Measurements from ENCODE around the gene E2F8. TPM values are rescaled to one million over a fixed set of nuclear protein-coding genes. Genes with fewer than 3 reads are reported as not detected.

The E2F8 gene
- polyA plus RNA-seq, 1 of the 3 experiments (the other 2 are of a cell fraction) = 2.7 TPM

- 69% methylated on average over 4 of the region's 4 CpGs for WGBS (ENCODE audit: low lambda C conversion rate)
- peaks cover 0 to 6% of the 10 kb centered on the region in 2 experiments; a peak in 1 of 4 replicates for H3K4me1 ChIP-seq (ENCODE audit: control insufficient read depth in 1 of 2, insufficient read depth in 2 of 2, low read depth in 1 of 2, low read length in 1 of 2)
- no peaks in the 10 kb centered on the region for H3K36me3 ChIP-seq (replicated peaks in 1 of 2; ENCODE audit: control insufficient read depth in 1 of 2, insufficient read depth in 2 of 2, low read length in 1 of 2)
- H3K27ac ChIP-seq (ENCODE audit: low read depth in 2 of 2, low read length in 1 of 2) = no peak overlapping the region
- no peak overlapping the region for H2AFZ ChIP-seq (ENCODE audit: low read depth)
- no peak overlapping the region for H3K4me3 ChIP-seq (ENCODE audit: low read depth in 2 of 2, low read length in 1 of 2)
- no peak overlapping the region for H3K4me2 ChIP-seq
- DNase-seq = no peak
- H3K9me2 ChIP-seq = no peaks in the 10 kb centered on the region
- no peaks in the 10 kb centered on the region for H3K27me3 ChIP-seq (ENCODE audit: insufficient read depth)
- H4K20me1 ChIP-seq (ENCODE audit: insufficient read depth) = no peaks in the 10 kb centered on the region
- H3K9ac ChIP-seq = no peak overlapping the region
- CTCF ChIA-PET = interaction anchor here (3.6 kb wide), 1 partner anchor 43 kb away, joined by 13 read pairs; no protein-coding TSS in a partner anchor
- POLR2A ChIA-PET = no interaction called here
- H3K9me3 ChIP-seq = no peaks in the 10 kb centered on the region
- H3K79me2 ChIP-seq (ENCODE audit: insufficient read depth) = no peaks in the 10 kb centered on the region
- H3F3A ChIP-seq (replicated peaks; ENCODE audit: insufficient read depth) = no peaks in the 10 kb centered on the region
- no peak for TF ChIP-seq EZH2phosphoT487 (IDR thresholded peaks at IDR 0.05; ENCODE audit: borderline replicate concordance, low read depth)
- TF ChIP-seq FOXJ3 (CRISPR knock-in tag; IDR thresholded peaks at IDR 0.05) = no peak
- TF ChIP-seq TAF1 (IDR thresholded peaks at IDR 0.05; ENCODE audit: borderline replicate concordance, low read depth, low read length) = no peak
- no peak for TF ChIP-seq NRF1 (IDR thresholded peaks at IDR 0.05; ENCODE audit: low read depth, low read length)
- TF ChIP-seq MAX (IDR thresholded peaks at IDR 0.05; ENCODE audit: low read depth) = no peak
Observed at GRCh38 chr11:19216021-19216420, 24.7 kb downstream of the E2F8 start.

DNA sequence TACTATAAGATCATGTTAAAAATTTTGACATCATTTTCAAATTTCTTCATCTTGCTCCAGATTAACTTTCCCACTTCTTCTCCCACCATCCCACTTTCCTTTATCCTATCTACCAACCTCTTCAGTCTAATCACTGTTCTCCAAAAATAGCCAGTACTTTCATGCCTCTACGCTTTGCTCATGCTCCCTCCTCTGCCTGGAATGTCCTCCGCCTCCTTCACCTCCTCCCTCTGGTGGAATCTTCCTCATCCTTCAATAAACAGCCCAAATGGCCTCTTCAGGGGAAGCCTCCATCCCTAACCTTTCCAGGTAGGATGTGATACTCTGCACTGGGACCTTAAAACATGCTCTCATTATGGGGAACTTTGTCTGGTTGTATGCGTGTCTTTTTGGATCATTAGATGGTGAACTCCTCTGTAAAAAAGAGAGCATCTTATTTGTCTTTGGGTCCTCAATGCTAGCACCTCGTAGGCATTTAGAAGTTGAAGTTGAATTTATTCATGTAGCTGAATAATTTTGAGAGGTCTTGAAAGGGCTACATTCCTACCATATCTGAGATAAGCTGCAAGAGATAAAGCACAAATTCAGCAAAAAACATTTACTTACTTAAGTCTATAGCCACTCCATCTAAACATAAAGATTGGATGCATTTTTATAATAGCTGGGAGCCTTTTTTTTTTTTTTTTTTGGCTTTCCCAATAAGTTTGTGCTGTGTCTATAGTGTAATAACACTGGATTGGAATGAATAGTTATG, 31.0 kb downstream of the E2F8 start:
- Histone ChIP-seq H2AFZ (ENCODE audit: low read depth) (no peak overlapping the region), H3K9ac (no peak overlapping the region), H4K20me1 (ENCODE audit: insufficient read depth) (no peaks in the 10 kb centered on the region), H3K9me3 (no peaks in the 10 kb centered on the region), H3K4me2 (no peak overlapping the region), H3K27ac (ENCODE audit: low read depth in 2 of 2, low read length in 1 of 2) (no peak overlapping the region), H3K4me3 (ENCODE audit: low read depth in 2 of 2, low read length in 1 of 2) (no peak overlapping the region), H3K27me3 (ENCODE audit: insufficient read depth) (no peaks in the 10 kb centered on the region; the same call in 1 of the 2 replicates), H3F3A (replicated peaks; ENCODE audit: insufficient read depth) (no peaks in the 10 kb centered on the region), H3K9me2 (no peaks in the 10 kb centered on the region), H3K4me1 (ENCODE audit: control insufficient read depth in 1 of 2, insufficient read depth in 2 of 2, low read depth in 1 of 2, low read length in 1 of 2) (no peaks in the 10 kb centered on the region), H3K36me3 (replicated peaks in 1 of 2; ENCODE audit: control insufficient read depth in 1 of 2, insufficient read depth in 2 of 2, low read length in 1 of 2) (no peaks in the 10 kb centered on the region), H3K79me2 (ENCODE audit: insufficient read depth) (no peaks in the 10 kb centered on the region)
- POLR2A ChIA-PET = no interaction called here
- TF ChIP-seq POLR2AphosphoS5 (IDR thresholded peaks at IDR 0.05; ENCODE audit: low read depth, low read length) (no peak), TEAD4 (IDR thresholded peaks at IDR 0.05; ENCODE audit: borderline replicate concordance, insufficient read depth) (no peak), MAX (IDR thresholded peaks at IDR 0.05; ENCODE audit: low read depth) (no peak), YY1 (IDR thresholded peaks at IDR 0.05; ENCODE audit: low read depth) (no peak), FOXJ3 (CRISPR knock-in tag; IDR thresholded peaks at IDR 0.05) (no peak), TAF1 (IDR thresholded peaks at IDR 0.05; ENCODE audit: borderline replicate concordance, low read depth, low read length) (no peak), SIN3A (IDR thresholded peaks at IDR 0.05; ENCODE audit: borderline replicate concordance, low read depth, low read length) (no peak), GABPA (IDR thresholded peaks at IDR 0.05; ENCODE audit: low read depth) (no peak), EZH2phosphoT487 (IDR thresholded peaks at IDR 0.05; ENCODE audit: borderline replicate concordance, low read depth) (no peak), EP300 (IDR thresholded peaks at IDR 0.05; ENCODE audit: borderline replicate concordance in 1 of 2, low read depth in 1 of 2, low read length in 1 of 2) (no peak), RCOR1 (IDR thresholded peaks at IDR 0.05; ENCODE audit: low read length) (no peak), CTCF (IDR thresholded peaks at IDR 0.05) (no peak), ELF1 (IDR thresholded peaks at IDR 0.05) (no peak), IRF3 (IDR thresholded peaks at IDR 0.05; ENCODE audit: low read depth, low read length) (no peak), FOXM1 (IDR thresholded peaks at IDR 0.05; ENCODE audit: low read depth) (no peak)
- TF ChIP-seq, protein P1, sequence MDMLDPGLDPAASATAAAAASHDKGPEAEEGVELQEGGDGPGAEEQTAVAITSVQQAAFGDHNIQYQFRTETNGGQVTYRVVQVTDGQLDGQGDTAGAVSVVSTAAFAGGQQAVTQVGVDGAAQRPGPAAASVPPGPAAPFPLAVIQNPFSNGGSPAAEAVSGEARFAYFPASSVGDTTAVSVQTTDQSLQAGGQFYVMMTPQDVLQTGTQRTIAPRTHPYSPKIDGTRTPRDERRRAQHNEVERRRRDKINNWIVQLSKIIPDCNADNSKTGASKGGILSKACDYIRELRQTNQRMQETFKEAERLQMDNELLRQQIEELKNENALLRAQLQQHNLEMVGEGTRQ (IDR thresholded peaks at IDR 0.05; ENCODE audit: borderline replicate concordance, low read depth, low read length) = no peak
- CTCF ChIA-PET = interaction anchor here (1.2 kb wide), 1 partner anchor 139 kb away, joined by 3 read pairs; no protein-coding TSS in a partner anchor
- DNase-seq = no peak
- 65% methylated on average over 4 of the region's 4 CpGs for WGBS (ENCODE audit: low lambda C conversion rate)
